Ectodermal cell (in vitro differentiated cells): ENCODE data around the gene PAK1IP1. TPM values are rescaled to one million over a fixed set of nuclear protein-coding genes. Genes with fewer than 3 reads are reported as not detected.
"Not testable (repeated sequence)": the region's sequence is repeated elsewhere in the genome, so short reads cannot be mapped to it uniquely, and the experiment has no call there.

Experiments used
- H3K27ac ChIP-seq: 2 replicates; pipeline ENCODE4 v1.7.0; 2013; ENCODE audit warnings: mild to moderate bottlenecking, low read depth, low read length; ENCODE audit not compliant: insufficient read depth, poor library complexity, severe bottlenecking
- H3K27me3 ChIP-seq: 2 replicates; pipeline ENCODE4 v1.7.0; 2013; ENCODE audit warnings: mild to moderate bottlenecking, low read length; ENCODE audit not compliant: insufficient read depth, control insufficient read depth, poor library complexity, severe bottlenecking
- H3K36me3 ChIP-seq: one replicate; pipeline ENCODE4 v1.7.0; 2013; ENCODE audit warnings: low read length; ENCODE audit not compliant: control insufficient read depth, insufficient read depth
- H3K4me1 ChIP-seq: one replicate; pipeline ENCODE4 v1.7.0; 2013; ENCODE audit warnings: low read length; ENCODE audit not compliant: control insufficient read depth, insufficient read depth
- H3K4me3 ChIP-seq: 2 replicates; pipeline ENCODE4 v1.7.0; 2013; ENCODE audit warnings: low read depth, low read length, control low read depth; ENCODE audit not compliant: insufficient read depth
- H3K9me3 ChIP-seq: 2 replicates; pipeline ENCODE4 v1.7.0; 2013; ENCODE audit warnings: mild to moderate bottlenecking, low read length, moderate library complexity; ENCODE audit not compliant: control insufficient read depth
- WGBS, 2 experiments: methylation state at CpG; one replicate each; pipeline ENCODE4 v1.1.7; 2013; ENCODE audit warnings: missing lambda C conversion rate in 2 of 2; 5-methylcytosine and 5-hydroxymethylcytosine counted together
- polyA plus RNA-seq, 4 experiments: library from polyadenylated mRNA; stranded (reverse); fragments of 50-300 nt; gene quantifications; one replicate each; pipeline ENCODE4 v1.2.3, GENCODE V29; 2013

The PAK1IP1 gene
- polyA plus RNA-seq (2013, experiment 1 of 4): 23.1 TPM
- polyA plus RNA-seq (2013, experiment 2 of 4): 22.5 TPM
- 21.5 TPM for polyA plus RNA-seq (2013, experiment 3 of 4)
- polyA plus RNA-seq (2013, experiment 4 of 4): 18.8 TPM

- Histone ChIP-seq H3K27ac (peak within 1 kb of the TSS; percentile 99), H3K4me3 (peak within 1 kb of the TSS; percentile 96), H3K4me1 (peaks cover 21% of the 10 kb centered on the region), H3K36me3 (no peaks in the 10 kb centered on the region), H3K9me3 (no peaks in the 10 kb centered on the region), H3K27me3 (no peaks in the 10 kb centered on the region)
- 0% methylated on average over 53 of the region's 53 CpGs for WGBS, 2 experiments
Measured at GRCh38 chr6:10694302-10695085, at the start of gene PAK1IP1, which contains the start of gene C6orf52. Gene PAK1IP1 (plus strand): TSS chr6:10694972. CDS start chr6:10694986, 14 bp downstream. Gene C6orf52 (minus strand): TSS chr6:10694616. CDS start chr6:10687550, 7,066 bp downstream.

GRCh38 chr6:10655508-10656055 lies 39.2 kb upstream of the PAK1IP1 start:
- no peak overlapping the region for H3K27ac ChIP-seq
- H3K4me1 ChIP-seq: no peaks in the 10 kb centered on the region
- WGBS, 2 experiments: 90 to 94% methylated on average over 12 of the region's 12 CpGs
- no peaks in the 10 kb centered on the region for H3K36me3 ChIP-seq
- H3K4me3 ChIP-seq: no peak overlapping the region
- no peaks in the 10 kb centered on the region for H3K27me3 ChIP-seq
- no peaks in the 10 kb centered on the region for H3K9me3 ChIP-seq

- H3K27me3 ChIP-seq: no peaks in the 10 kb centered on the region
- H3K4me1 ChIP-seq: no peaks in the 10 kb centered on the region
- H3K4me3 ChIP-seq: no peak overlapping the region
- no peaks in the 10 kb centered on the region for H3K9me3 ChIP-seq
- no peaks in the 10 kb centered on the region for H3K36me3 ChIP-seq
- 89 to 92% methylated on average over 24 of the region's 24 CpGs for WGBS, 2 experiments
- no peak overlapping the region for H3K27ac ChIP-seq
Measured at GRCh38 chr6:10658910-10659698, 35.7 kb upstream of the PAK1IP1 start.

- no peaks in the 10 kb centered on the region for H3K4me1 ChIP-seq
- no peaks in the 10 kb centered on the region for H3K9me3 ChIP-seq
- H3K27ac ChIP-seq: no peak overlapping the region
- no peaks in the 10 kb centered on the region for H3K36me3 ChIP-seq
- 92 to 93% methylated on average over 48 of the region's 48 CpGs for WGBS, 2 experiments
- H3K27me3 ChIP-seq: no peaks in the 10 kb centered on the region
- H3K4me3 ChIP-seq: no peak overlapping the region
Measured at GRCh38 chr6:10659699-10660348, 34.9 kb upstream of the PAK1IP1 start.

GRCh38 chr6:10660431-10661191 lies 34.2 kb upstream of the PAK1IP1 start:
- H3K4me1 ChIP-seq, H3K27me3 ChIP-seq, H3K36me3 ChIP-seq, H3K27ac ChIP-seq, H3K4me3 ChIP-seq, H3K9me3 ChIP-seq: not testable (repeated sequence)
- 91 to 96% methylated on average over 11 of the region's 11 CpGs for WGBS, 2 experiments

- H3K36me3 ChIP-seq: no peaks in the 10 kb centered on the region
- no peaks in the 10 kb centered on the region for H3K4me1 ChIP-seq
- no peaks in the 10 kb centered on the region for H3K9me3 ChIP-seq
- H3K27ac ChIP-seq: no peak overlapping the region
- H3K27me3 ChIP-seq: no peaks in the 10 kb centered on the region
- 92 to 93% methylated on average over 8 of the region's 8 CpGs for WGBS, 2 experiments
- no peak overlapping the region for H3K4me3 ChIP-seq
Measured at GRCh38 chr6:10662207-10662606, 32.6 kb upstream of the PAK1IP1 start.

GRCh38 chr6:10662742-10663141 lies 32.0 kb upstream of the PAK1IP1 start:
- Histone ChIP-seq H3K4me1 (no peaks in the 10 kb centered on the region), H3K36me3 (no peaks in the 10 kb centered on the region), H3K9me3 (no peaks in the 10 kb centered on the region), H3K27ac (no peak overlapping the region), H3K4me3 (no peak overlapping the region), H3K27me3 (no peaks in the 10 kb centered on the region)
- 92 to 97% methylated on average over 2 of the region's 2 CpGs for WGBS, 2 experiments

GRCh38 chr6:10665595-10665994 lies 29.2 kb upstream of the PAK1IP1 start:
- not testable (repeated sequence) for H3K9me3 ChIP-seq, H3K27me3 ChIP-seq, H3K4me3 ChIP-seq, H3K36me3 ChIP-seq, H3K27ac ChIP-seq, H3K4me1 ChIP-seq
- WGBS, 2 experiments: 100% methylated on average over 1 of the region's 1 CpG

- H3K36me3 ChIP-seq: no peaks in the 10 kb centered on the region
- H3K27me3 ChIP-seq: no peaks in the 10 kb centered on the region
- H3K4me3 ChIP-seq: no peak overlapping the region
- WGBS, 2 experiments: 91 to 92% methylated on average over 6 of the region's 6 CpGs
- no peaks in the 10 kb centered on the region for H3K4me1 ChIP-seq
- H3K9me3 ChIP-seq: no peaks in the 10 kb centered on the region
- H3K27ac ChIP-seq: no peak overlapping the region
Measured at GRCh38 chr6:10668126-10668917, 26.4 kb upstream of the PAK1IP1 start.
